PC-3 (cell line): Measurements from ENCODE around the gene NLRP10.

ENCODE experiments used
- CTCF ChIP-seq: fragments of 300-600 bp; sonication (generic); conservative IDR thresholded peaks from 2 replicates; pipeline ENCODE4 v1.5.1; 2017; ENCODE audit warnings: antibody characterized with exemption, low read depth, mild to moderate bottlenecking, low read length
- EZH2phosphoT487 ChIP-seq: fragments of 300-600 bp; sonication (generic); IDR thresholded peaks from 2 replicates; pipeline ENCODE4 v1.6.1; 2018; ENCODE audit warnings: mild to moderate bottlenecking, antibody characterized with exemption, low read length, borderline replicate concordance

GRCh38 chr11:7971846-7972245, 6.6 kb upstream of the NLRP10 start:
- TF ChIP-seq CTCF (no peak), EZH2phosphoT487 (no peak)
